NCI-H2107 (cell line): Measurements from ENCODE around the gene PIH1D1.

Source experiments
- DNase-seq: peaks from one replicate; lab custom pipeline; 2025; lab: John Stamatoyannopoulos, UW

PIH1D1 gene

GRCh38 chr19:49419173-49419572 is 32.4 kb downstream of the PIH1D1 start:
- DNase-seq = no peak

- DNase-seq = no peak
Measured at GRCh38 chr19:49418511-49418910, 33.1 kb downstream of the PIH1D1 start.

- no peak for DNase-seq
Measured at GRCh38 chr19:49417088-49417487, 34.5 kb downstream of the PIH1D1 start.

GRCh38 chr19:49415810-49416200 is 35.8 kb downstream of the PIH1D1 start:
- DNase-seq = no peak

- no peak for DNase-seq
Measured at GRCh38 chr19:49415102-49415809, 36.4 kb downstream of the PIH1D1 start.

- no peak for DNase-seq
Measured at GRCh38 chr19:49414256-49414655, 37.4 kb downstream of the PIH1D1 start.

GRCh38 chr19:49413348-49413747 is 38.3 kb downstream of the PIH1D1 start:
- DNase-seq = no peak

GRCh38 chr19:49411681-49412326 is 39.8 kb downstream of the PIH1D1 start:
- DNase-seq = no peak

- DNase-seq = no peak
Measured at GRCh38 chr19:49409441-49410029, 42.1 kb downstream of the PIH1D1 start.

GRCh38 chr19:49408816-49409440 is 42.7 kb downstream of the PIH1D1 start:
- DNase-seq = no peak

GRCh38 chr19:49407482-49408015 is 44.1 kb downstream of the PIH1D1 start:
- no peak for DNase-seq

GRCh38 chr19:49407079-49407478 is 44.5 kb downstream of the PIH1D1 start:
- DNase-seq = no peak

- peak; percentile 85 for DNase-seq
Measured at GRCh38 chr19:49403404-49404187, 48.0 kb downstream of the PIH1D1 start.

- DNase-seq = no peak
Measured at GRCh38 chr19:49400029-49400428, 51.6 kb downstream of the PIH1D1 start.

GRCh38 chr19:49398931-49399330 is 52.7 kb downstream of the PIH1D1 start:
- no peak for DNase-seq

GRCh38 chr19:49398001-49398615 is 53.5 kb downstream of the PIH1D1 start:
- DNase-seq = no peak

- no peak for DNase-seq
Measured at GRCh38 chr19:49396738-49397505, 54.7 kb downstream of the PIH1D1 start.
